Medulla oblongata (tissue), 1 donor: ENCODE results near the gene ACYP1.

ENCODE experiments used
- DNase-seq: peaks from one replicate; pipeline ENCODE4 v3.0.0-alpha.2; 2015; ENCODE audit errors: extremely low spot score

The ACYP1 gene

GRCh38 chr14:75063491-75064204, at the start of gene ACYP1:
Gene ACYP1 (minus strand): TSS chr14:75064024. CDS start chr14:75063553, 471 bp downstream.
- peak; percentile 94 for DNase-seq

GRCh38 chr14:75109877-75110276, 46.1 kb upstream of the ACYP1 start:
- no peak for DNase-seq

GRCh38 chr14:75107186-75107585, 43.4 kb upstream of the ACYP1 start:
- no peak for DNase-seq

DNA sequence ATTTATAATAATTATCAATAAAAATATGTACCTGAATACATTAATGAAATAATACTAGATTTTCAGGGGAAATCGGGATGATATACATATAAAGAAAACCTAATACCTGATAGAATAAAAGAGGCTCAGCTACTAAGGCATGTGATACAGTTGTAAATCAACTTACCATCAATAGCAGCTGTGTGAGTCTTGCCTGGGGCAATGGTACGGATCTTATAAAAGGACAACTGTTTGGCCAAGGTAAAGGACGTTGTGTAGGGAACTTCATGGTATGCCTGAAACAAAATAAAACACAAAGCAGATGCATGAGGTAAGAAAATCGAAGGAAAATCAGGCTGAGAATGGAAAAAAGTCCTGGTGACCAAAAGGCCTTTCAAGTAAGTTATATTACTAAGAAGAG, 37.7 kb upstream of the ACYP1 start:
- DNase-seq, result no peak

DNA sequence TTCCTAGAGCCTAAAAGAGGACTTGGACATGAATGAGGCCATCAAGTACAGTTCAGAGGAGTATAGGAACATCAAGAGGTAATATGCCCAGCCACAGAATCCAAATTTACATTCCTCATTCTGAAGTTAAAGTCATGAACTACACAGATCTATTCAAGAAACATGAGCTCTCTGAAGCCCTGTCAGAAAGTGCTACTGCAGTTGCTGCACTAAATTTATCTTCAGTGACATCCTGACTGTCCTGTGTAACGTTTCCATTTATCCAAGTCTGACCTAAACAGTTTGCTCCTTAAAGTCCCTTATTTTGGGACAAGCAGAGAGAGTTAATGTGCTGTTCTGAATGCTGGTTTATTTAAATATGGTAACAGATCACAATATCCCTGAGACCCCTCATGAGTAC, 34.9 kb upstream of the ACYP1 start:
- no peak for DNase-seq

GRCh38 chr14:75098212-75098611, 34.4 kb upstream of the ACYP1 start:
- no peak for DNase-seq

GRCh38 chr14:75096959-75097358, 33.1 kb upstream of the ACYP1 start:
- no peak for DNase-seq

- no peak for DNase-seq
Measured at GRCh38 chr14:75095690-75096089, 31.9 kb upstream of the ACYP1 start.

DNA sequence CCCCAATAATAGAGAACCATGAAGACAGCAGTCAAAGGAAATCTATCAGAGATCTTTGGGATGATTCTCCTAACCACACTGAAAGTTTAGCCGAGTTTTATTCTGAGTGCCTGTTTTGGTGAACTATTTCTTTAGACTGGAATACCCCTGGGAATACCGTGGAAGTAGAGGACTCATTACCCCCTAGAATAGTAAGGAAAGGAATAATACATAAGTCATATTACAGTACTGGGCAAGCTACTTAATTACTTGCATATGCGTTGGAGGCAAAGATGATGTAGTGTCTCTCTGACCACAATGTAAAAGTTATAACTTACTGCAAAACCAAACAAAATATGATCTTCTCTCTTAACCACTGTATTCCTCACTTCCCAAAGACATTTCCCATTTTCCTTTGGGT, 31.1 kb upstream of the ACYP1 start:
- no peak for DNase-seq

- no peak for DNase-seq
Measured at GRCh38 chr14:75092698-75093097, 28.9 kb upstream of the ACYP1 start.

- no peak for DNase-seq
Measured at GRCh38 chr14:75091251-75091650, 27.4 kb upstream of the ACYP1 start.

DNA sequence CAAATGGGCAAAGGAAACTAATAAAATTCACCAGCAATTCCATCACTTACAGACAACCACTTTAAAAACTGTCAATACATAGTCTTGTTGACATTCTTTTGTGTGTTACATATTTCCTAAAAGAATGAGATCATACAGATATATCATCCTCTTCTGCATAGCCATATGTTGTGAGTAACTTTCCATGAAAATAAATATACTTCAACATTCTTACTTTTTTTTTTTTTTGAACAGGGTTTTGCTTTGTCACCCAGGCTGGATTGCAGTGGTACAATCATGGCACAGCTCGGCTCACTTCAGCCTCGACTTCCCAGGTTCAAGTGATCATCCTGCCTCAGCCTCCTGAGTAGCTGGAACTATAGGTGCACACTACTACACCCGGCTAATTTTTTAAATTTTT, 26.5 kb upstream of the ACYP1 start:
- no peak for DNase-seq

DNA sequence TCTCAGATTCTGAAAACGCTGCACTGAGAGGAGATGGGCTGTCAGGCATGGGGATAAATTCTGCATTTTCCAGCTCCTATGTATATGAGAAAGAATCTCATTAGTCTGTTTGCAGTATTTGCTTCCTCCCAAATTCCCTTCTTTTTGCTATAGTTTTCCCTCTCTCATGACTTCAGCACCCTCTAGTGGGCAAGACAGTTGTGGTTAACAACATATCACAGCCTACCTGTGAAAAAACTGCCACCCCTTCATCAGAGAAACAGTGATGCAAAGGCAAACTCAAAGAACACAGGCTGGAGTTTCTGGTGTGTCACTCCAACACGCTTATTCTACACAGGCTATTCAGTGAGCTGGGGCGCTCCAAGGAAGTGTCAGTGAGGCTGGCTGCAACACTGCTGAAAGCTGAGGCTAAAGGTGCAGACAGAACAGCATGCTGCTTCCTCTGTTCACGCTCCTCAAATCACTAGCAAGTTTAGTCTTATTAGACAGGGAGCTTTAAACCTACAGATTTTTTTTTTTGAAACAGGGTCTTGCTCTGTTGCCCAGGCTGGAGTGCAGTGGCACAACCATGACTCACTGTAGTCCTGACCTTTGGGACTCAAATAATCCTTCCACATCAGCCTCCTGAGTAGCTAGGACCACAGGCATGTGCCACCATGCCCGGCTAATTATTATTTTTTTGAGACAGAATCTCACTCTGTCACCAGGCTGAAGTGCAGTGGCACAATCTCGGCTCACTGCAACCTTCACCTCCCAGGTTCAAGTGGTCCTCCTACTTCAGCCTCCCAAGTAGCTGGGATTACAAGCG, 24.9 kb upstream of the ACYP1 start:
- DNase-seq, result peak; percentile 80

DNA sequence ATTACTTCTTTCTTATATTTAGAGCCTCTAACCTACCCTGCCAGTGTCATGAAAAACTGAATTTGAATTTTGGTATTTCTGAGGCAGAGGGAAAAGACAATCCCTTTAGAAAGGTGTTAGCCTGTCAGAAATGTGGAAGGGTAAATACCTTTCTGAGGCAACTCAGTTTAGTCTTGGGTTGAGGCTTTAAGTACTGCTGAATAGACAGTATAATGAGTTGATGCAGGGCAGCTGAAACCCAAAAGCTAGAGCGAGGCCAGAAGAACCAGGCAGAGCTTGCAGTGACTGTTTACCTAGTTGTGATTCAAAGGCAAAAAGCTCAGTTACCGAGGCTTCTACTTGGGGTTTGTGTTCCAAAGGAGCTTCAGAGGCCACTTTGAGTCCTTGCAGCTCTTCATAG, 24.3 kb upstream of the ACYP1 start:
- DNase-seq, result no peak

DNA sequence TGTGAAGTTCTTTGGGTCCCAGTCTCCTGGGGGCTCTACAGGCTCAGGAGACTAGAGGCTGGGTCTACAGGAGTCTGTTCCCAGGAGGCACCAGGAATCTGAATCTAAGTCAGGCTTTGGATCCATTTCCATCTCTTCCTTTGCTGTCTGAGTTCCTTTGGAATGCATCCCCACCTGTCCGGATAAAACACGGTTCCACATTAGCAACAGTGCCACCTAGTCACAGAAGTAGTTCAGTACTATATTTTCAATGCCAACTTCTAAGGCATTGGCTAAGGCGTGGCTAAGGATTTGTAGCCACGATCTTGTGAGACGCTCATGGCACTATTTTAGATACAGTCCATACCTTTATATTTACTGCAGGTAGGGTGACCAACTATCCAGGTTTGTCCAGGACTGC, 20.7 kb upstream of the ACYP1 start:
- no peak for DNase-seq

GRCh38 chr14:75083271-75083670, 19.4 kb upstream of the ACYP1 start:
- DNase-seq, result no peak

- no peak for DNase-seq
Measured at GRCh38 chr14:75081660-75082229, 17.9 kb upstream of the ACYP1 start.

DNA sequence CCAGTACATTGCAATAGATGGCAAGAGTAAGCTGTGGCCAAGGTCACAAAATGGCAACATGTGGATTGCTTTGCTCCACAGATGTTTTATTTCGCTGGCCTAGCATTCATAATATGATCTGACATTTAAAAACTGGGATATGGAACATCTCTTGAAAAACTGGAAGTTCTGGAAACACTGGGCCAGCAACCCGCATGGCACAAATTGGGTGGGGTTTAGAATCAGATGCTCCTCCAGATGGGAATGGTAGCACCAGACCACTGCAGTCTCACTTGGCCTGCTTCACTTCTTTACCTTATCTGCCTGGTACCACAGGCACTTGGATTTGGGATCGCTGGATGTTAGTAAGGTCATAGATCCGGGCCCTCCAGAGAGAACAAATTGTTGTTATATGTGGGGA, 15.7 kb upstream of the ACYP1 start:
- no peak for DNase-seq

DNA sequence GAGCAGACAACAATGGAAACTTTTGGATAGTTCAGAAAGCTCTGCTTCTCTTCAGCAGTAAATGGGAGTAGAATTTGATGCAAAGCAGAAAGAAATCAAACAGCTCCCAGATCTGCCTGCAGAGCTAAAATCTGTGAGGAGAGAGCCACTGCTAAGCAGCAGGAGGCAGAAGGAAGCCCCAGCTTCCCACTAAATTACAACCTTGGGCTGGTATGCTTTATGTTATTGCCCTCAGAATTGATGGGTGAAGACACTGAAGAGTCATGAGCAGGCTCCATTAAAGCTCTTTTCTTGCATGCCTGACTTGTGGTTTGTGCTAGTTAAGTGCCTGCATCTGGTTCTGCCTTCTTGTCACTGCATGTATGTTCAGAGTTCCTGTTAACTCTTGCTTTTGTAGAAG, 14.0 kb upstream of the ACYP1 start:
- no peak for DNase-seq

- no peak for DNase-seq
Measured at GRCh38 chr14:75070383-75070782, 6.6 kb upstream of the ACYP1 start.

GRCh38 chr14:75069811-75070145, 6.0 kb upstream of the ACYP1 start:
- no peak for DNase-seq

DNA sequence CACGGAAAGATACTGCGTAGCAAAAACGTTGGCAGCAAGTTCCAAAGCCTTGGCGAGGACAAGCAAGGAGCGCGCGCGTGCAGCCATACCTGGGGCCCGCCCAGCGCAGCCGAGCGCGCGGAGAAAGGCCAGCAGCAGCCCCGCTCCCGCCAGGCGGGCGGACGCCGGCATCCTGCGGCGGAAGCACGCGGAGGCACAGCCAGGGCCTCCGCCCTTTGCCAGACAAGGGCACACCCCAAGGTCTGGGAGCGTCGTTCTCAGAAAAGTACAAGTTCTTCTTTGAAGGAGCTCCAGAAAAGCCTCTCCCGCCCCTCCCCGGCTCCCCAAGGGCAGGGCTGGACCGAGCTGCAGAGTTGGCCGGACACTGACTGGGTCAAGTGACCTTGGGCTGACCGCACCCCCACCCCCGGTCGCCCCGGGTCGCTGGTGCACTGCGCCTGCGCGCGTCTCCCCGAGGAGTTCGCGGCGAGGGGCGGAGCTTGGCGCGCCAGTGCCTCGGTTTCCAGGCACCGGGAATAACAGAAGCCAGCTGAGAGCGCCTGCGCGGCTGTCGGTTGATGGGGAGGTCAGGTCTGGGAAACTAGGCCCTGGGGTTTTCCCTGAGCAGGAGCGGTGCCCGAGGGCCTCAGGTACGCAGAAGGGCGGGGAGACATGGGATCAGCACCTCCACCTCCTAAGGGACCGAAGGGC, 5.4 kb upstream of the ACYP1 start, which contains the start of gene ZC2HC1C:
Gene ZC2HC1C (plus strand): TSS at position 521 of the 690 bp plus-strand sequence. CDS start 933 bp downstream, outside the sequence.
- DNase-seq, result peak; percentile 96
